Transverse colon (tissue), 4 donors: ENCODE results near the gene PDIK1L. TPM values are rescaled to one million over a fixed set of nuclear protein-coding genes. Genes with fewer than 3 reads are reported as not detected.

ENCODE experiments used
- DNase-seq: peaks from one replicate; pipeline ENCODE4 v3.0.0-alpha.2; 2019
- H3K27ac ChIP-seq, 4 donors: fragments of 200-600 bp; sonication (generic); 2 replicates each; pipeline ENCODE4 v1.5.1; 2016 to 2018; ENCODE audit warnings: inconsistent platforms in 4 of 4
- H3K27me3 ChIP-seq: fragments of 200-600 bp; sonication (generic); 2 replicates; pipeline ENCODE4 v1.5.1; 2017; ENCODE audit warnings: inconsistent platforms
- H3K36me3 ChIP-seq, 4 donors: fragments of 200-600 bp; sonication (generic); 2 replicates each; pipeline ENCODE4 v1.5.1; 2017 to 2019; ENCODE audit warnings: inconsistent platforms in 4 of 4
- H3K4me1 ChIP-seq, 4 donors: fragments of 200-600 bp; sonication (generic); 2 replicates each; pipeline ENCODE4 v1.5.1; 2017 to 2020; ENCODE audit warnings: inconsistent platforms in 4 of 4
- H3K4me3 ChIP-seq, 4 donors: fragments of 200-600 bp; sonication (generic); 1 replicate in 1 of 4; 2 replicates in 3 of 4; pipeline versions ENCODE4 v1.5.1 to v1.6.1; 2017 to 2019; ENCODE audit warnings: inconsistent platforms in 4 of 4
- H3K9me3 ChIP-seq, 2 donors: fragments of 200-600 bp; sonication (generic); 2 replicates each; pipeline ENCODE4 v1.5.1; 2017 to 2019; ENCODE audit warnings: inconsistent platforms in 2 of 2
- EP300 ChIP-seq: sonication (generic); formaldehyde crosslinking; IDR thresholded peaks from one replicate; pipeline ENCODE4 v1.6.1; 2017; ENCODE audit warnings: antibody characterized with exemption, low read depth
- POLR2A ChIP-seq: fragments of 450-650 bp; IDR thresholded peaks from one replicate; pipeline ENCODE4 v1.6.1; 2016; ENCODE audit warnings: antibody characterized with exemption, mild to moderate bottlenecking, moderate library complexity
- POLR2AphosphoS5 ChIP-seq, 3 donors: sonication (generic); formaldehyde crosslinking; IDR thresholded peaks; one replicate each; pipeline ENCODE4 v1.6.1; 2016; ENCODE audit warnings: antibody characterized with exemption in 3 of 3
- WGBS, 2 donors: methylation state at CpG; one replicate each; pipeline ENCODE4 v1.1.5; 2018; ENCODE audit warnings: low coverage in 1 of 2; 5-methylcytosine and 5-hydroxymethylcytosine counted together
- in situ Hi-C, 4 donors: fragments of 200-750 bp; cut with MboI; loops; one replicate each; pipeline versions ENCODE4 v1.15.0 to v1.15.1; 2017; ENCODE audit warnings: low sequenced_read_pairs in 3 of 4, low pct_ligation_motif_present in 1 of 4, low pct_unique_long_range_greater_than_20kb in 1 of 4
- intact Hi-C: fragments of 100-400 bp; cut with DNase I; formaldehyde crosslinking; loops from one replicate; pipeline ENCODE4 v1.15.1; 2023; ENCODE audit warnings: low total_unique reads
- total RNA-seq, 4 donors: library from RNA; depleted of rRNA; stranded (reverse); fragments of >200 nt; gene quantifications; one replicate each; pipeline ENCODE4 v1.1.0, GENCODE V29; 2016
- TF ChIP-seq, protein P1 (sequence below), 5 experiments: fragments of 200-600 bp in 3 of 5; fragments of 450-650 bp in 2 of 5; sonication (generic) in 3 of 5; IDR thresholded peaks; 1 replicate in 2 of 5; 2 replicates in 3 of 5; pipeline ENCODE4 v1.5.1; 2016 to 2017; ENCODE audit warnings: antibody characterized with exemption in 5 of 5, inconsistent platforms in 3 of 5, mild to moderate bottlenecking in 2 of 5, moderate library complexity in 1 of 5

Gene PDIK1L
- total RNA-seq, 4 donors from 2014 or later, result 4.0 to 15.6 (median 9.8) TPM

DNA sequence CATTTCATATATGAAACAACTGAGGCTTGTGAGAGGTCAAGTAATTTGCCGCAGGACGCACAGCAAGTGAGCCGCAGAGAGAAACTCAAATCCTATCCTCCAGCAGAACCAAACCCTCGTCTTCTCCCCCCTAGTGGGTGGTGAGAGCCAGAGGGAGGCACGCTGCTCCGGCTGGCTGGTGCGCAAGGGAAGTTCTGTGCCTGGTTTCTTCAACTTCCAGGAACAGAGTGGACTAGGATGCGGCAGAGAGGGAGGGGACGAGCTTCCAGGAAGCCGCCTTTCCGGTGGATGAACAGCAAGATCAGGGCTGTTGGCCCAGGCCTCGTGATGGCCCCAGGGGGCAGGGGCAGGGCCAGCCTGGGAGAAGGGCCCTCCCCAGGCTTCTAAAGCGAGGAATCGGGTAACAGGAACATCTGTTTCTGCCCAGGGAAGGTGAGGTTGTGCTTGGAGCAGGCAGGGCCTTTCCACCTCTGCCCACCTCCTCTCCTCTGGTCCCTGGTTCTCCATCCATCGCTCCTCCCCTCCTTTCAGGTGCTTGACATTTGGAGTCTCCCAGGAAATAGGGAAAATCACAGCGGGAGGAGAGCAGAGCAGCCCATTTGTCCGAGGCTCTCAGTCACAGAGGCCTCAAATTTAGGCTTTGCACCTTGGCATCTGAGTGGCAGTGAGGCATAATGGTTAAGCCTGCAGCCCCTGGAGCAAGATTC is 16.8 kb upstream of the PDIK1L start:
- WGBS, 2 donors, result 70 to 80% methylated on average over 3 to 17 of the region's 17 CpGs

DNA sequence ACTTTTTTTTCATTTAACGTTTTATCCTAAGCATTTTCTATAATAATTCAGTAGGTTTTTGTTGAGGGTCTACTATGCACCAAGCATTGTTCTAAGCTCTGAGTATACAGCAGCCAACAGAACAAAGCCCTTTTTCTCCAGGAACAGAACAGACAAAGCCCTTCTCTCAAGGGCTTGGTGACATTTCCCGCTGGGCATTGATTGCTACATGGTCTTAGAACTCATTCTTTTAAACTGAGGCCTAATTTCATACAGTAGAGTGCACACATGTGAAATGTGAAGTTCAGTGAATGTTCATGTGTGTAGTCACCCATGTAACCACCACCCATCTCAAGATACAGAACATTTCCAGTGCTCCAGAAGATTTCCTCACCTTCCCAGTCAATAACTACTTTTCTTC is 15.2 kb upstream of the PDIK1L start:
- no peaks in the 10 kb centered on the region for H3K4me1 ChIP-seq
- peaks cover 29% of the 10 kb centered on the region for H3K27me3 ChIP-seq
- WGBS, 2 donors, result 75 to 85% methylated on average over 2 of the region's 2 CpGs
- H3K27ac ChIP-seq, result no peak overlapping the region
- H3K36me3 ChIP-seq, result no peaks in the 10 kb centered on the region
- no peak overlapping the region for H3K4me3 ChIP-seq
- TF ChIP-seq, protein P1, sequence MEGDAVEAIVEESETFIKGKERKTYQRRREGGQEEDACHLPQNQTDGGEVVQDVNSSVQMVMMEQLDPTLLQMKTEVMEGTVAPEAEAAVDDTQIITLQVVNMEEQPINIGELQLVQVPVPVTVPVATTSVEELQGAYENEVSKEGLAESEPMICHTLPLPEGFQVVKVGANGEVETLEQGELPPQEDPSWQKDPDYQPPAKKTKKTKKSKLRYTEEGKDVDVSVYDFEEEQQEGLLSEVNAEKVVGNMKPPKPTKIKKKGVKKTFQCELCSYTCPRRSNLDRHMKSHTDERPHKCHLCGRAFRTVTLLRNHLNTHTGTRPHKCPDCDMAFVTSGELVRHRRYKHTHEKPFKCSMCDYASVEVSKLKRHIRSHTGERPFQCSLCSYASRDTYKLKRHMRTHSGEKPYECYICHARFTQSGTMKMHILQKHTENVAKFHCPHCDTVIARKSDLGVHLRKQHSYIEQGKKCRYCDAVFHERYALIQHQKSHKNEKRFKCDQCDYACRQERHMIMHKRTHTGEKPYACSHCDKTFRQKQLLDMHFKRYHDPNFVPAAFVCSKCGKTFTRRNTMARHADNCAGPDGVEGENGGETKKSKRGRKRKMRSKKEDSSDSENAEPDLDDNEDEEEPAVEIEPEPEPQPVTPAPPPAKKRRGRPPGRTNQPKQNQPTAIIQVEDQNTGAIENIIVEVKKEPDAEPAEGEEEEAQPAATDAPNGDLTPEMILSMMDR (IDR thresholded peaks at IDR 0.05), result no peak
- no peak for TF ChIP-seq POLR2AphosphoS5 (IDR thresholded peaks at IDR 0.05)
- TF ChIP-seq POLR2A, result no peak
- no peak for TF ChIP-seq EP300
- in situ Hi-C loops, result no loop called here
- H3K9me3 ChIP-seq, result no peaks in the 10 kb centered on the region
- intact Hi-C loops, result no loop called here
- DNase-seq, result no peak

More for the DNA sequence above, 16.8 kb upstream of the PDIK1L start:
- TF ChIP-seq EP300, result no peak
- TF ChIP-seq, protein P1 (IDR thresholded peaks at IDR 0.05), result no peak
- TF ChIP-seq POLR2AphosphoS5 (IDR thresholded peaks at IDR 0.05), result no peak
- no peak for TF ChIP-seq POLR2A
- H3K27me3 ChIP-seq, result peaks cover 42% of the 10 kb centered on the region
- no peaks in the 10 kb centered on the region for H3K9me3 ChIP-seq
- no peak for DNase-seq
- no peaks in the 10 kb centered on the region for H3K36me3 ChIP-seq
- no peak overlapping the region for H3K27ac ChIP-seq
- H3K4me3 ChIP-seq, result no peak overlapping the region
- intact Hi-C loops (no loop called here), in situ Hi-C loops (no loop called here)
- H3K4me1 ChIP-seq, result no peaks in the 10 kb centered on the region

GRCh38 chr1:26097696-26098095 is 13.9 kb upstream of the PDIK1L start:
- intact Hi-C loops (no loop called here), in situ Hi-C loops (no loop called here)
- Histone ChIP-seq H3K4me1 (no peaks in the 10 kb centered on the region), H3K36me3 (no peaks in the 10 kb centered on the region), H3K9me3 (no peaks in the 10 kb centered on the region), H3K27me3 (peaks cover 16% of the 10 kb centered on the region), H3K4me3 (no peak overlapping the region), H3K27ac (no peak overlapping the region)
- TF ChIP-seq POLR2AphosphoS5 (IDR thresholded peaks at IDR 0.05), result no peak
- TF ChIP-seq POLR2A, result no peak
- TF ChIP-seq, protein P1 (IDR thresholded peaks at IDR 0.05), result no peak
- no peak for TF ChIP-seq EP300
- no peak for DNase-seq

DNA sequence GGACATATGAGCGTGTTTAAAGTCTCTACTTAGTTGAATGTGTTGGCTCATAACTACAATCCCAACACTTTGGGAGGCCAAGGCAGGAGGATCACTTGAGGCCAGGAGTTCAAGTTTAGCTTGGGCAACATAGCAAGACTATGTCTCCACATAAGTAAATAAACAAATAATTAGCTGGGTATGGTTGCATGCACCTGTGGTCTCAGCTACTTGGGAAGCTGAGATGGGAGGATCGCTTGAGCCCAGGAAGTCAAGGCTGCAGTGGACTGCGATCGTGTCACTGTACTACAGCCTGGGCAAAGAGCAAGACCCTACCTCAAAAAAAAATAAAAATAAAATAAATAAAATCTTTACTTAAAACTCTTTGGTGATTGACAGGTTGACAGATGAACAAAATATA is 13.0 kb upstream of the PDIK1L start:
- Histone ChIP-seq H3K27me3 (peaks cover 12% of the 10 kb centered on the region), H3K4me1 (no peaks in the 10 kb centered on the region), H3K36me3 (no peaks in the 10 kb centered on the region), H3K4me3 (no peak overlapping the region), H3K9me3 (no peaks in the 10 kb centered on the region), H3K27ac (no peak overlapping the region)
- intact Hi-C loops, result no loop called here
- DNase-seq, result no peak
- in situ Hi-C loops, result no loop called here
- WGBS, 2 donors, result 90 to 100% methylated on average over 3 to 4 of the region's 4 CpGs
- TF ChIP-seq POLR2A (no peak), POLR2AphosphoS5 (IDR thresholded peaks at IDR 0.05) (no peak), EP300 (no peak)
- TF ChIP-seq, protein P1 (IDR thresholded peaks at IDR 0.05), result no peak
